ENCODE data around the gene CEPT1.

CEPT1 gene

GRCh38 chr1:111228748-111229126, 88.7 kb downstream of the CEPT1 start:
- DNase-seq (ENCODE audit: low read depth) = no peak

GRCh38 chr1:111232134-111232533, 92.1 kb downstream of the CEPT1 start:
- no peak for DNase-seq (ENCODE audit: low read depth)

- DNase-seq (ENCODE audit: low read depth) = no peak
Observed at GRCh38 chr1:111234258-111234657, 94.2 kb downstream of the CEPT1 start.

All from GM04503 (cell line).